NCI-H146 (cell line): Measurements from ENCODE around the gene TPM3.
"Not testable (repeated sequence)": the region's sequence is repeated elsewhere in the genome, so short reads cannot be mapped to it uniquely, and the experiment has no call there.

ENCODE experiments used
- DNase-seq: peaks from one replicate; lab custom pipeline; 2025; lab: John Stamatoyannopoulos, UW

TPM3 gene

GRCh38 chr1:154166207-154166606 is 25.7 kb downstream of the TPM3 start:
- DNase-seq, result no peak

- no peak for DNase-seq
Observed at GRCh38 chr1:154159554-154159953, 32.3 kb downstream of the TPM3 start.

- DNase-seq, result no peak
Observed at GRCh38 chr1:154158307-154159125, 33.4 kb downstream of the TPM3 start.

GRCh38 chr1:154157520-154158306 is 34.2 kb downstream of the TPM3 start:
- DNase-seq, result no peak

- no peak for DNase-seq
Observed at GRCh38 chr1:154155251-154155650, 36.6 kb downstream of the TPM3 start.

GRCh38 chr1:154154534-154155191 is 37.2 kb downstream of the TPM3 start, which contains the start of gene NUP210L:
TSS of gene NUP210L (minus strand) at chr1:154155073.
- no peak for DNase-seq

GRCh38 chr1:154154053-154154452 is 37.8 kb downstream of the TPM3 start:
- DNase-seq, result no peak

- no peak for DNase-seq
Observed at GRCh38 chr1:154151311-154151710, 40.6 kb downstream of the TPM3 start.

- DNase-seq, result no peak
Observed at GRCh38 chr1:154148807-154149206, 43.1 kb downstream of the TPM3 start.

GRCh38 chr1:154147505-154147904 is 44.4 kb downstream of the TPM3 start:
- not testable (repeated sequence) for DNase-seq

- no peak for DNase-seq
Observed at GRCh38 chr1:154145986-154146385, 45.9 kb downstream of the TPM3 start.

- no peak for DNase-seq
Observed at GRCh38 chr1:154142358-154142757, 49.5 kb downstream of the TPM3 start.

GRCh38 chr1:154141240-154141639 is 50.7 kb downstream of the TPM3 start:
- no peak for DNase-seq

- no peak for DNase-seq
Observed at GRCh38 chr1:154137888-154138287, 54.0 kb downstream of the TPM3 start.

GRCh38 chr1:154133256-154133655 is 58.6 kb downstream of the TPM3 start:
- DNase-seq, result no peak

GRCh38 chr1:154129391-154129970 is 62.4 kb downstream of the TPM3 start:
- no peak for DNase-seq

- not testable (repeated sequence) for DNase-seq
Observed at GRCh38 chr1:154123205-154123604, 68.7 kb downstream of the TPM3 start.

GRCh38 chr1:154117642-154118041 is 74.3 kb downstream of the TPM3 start:
- no peak for DNase-seq

- DNase-seq, result no peak
Observed at GRCh38 chr1:154115180-154115579, 76.7 kb downstream of the TPM3 start.
